Medulla oblongata (tissue), 1 donor: ENCODE results near the gene VWCE.

ENCODE experiments used
- DNase-seq: peaks from one replicate; pipeline ENCODE4 v3.0.0-alpha.2; 2015; ENCODE audit errors: extremely low spot score

VWCE gene

GRCh38 chr11:61329871-61330270, 34.8 kb upstream of the VWCE start:
- DNase-seq = no peak

- no peak for DNase-seq
These were observed 33.2 kb upstream of the VWCE start for GRCh38 chr11:61328351-61328750.

GRCh38 chr11:61327669-61328071, 32.6 kb upstream of the VWCE start:
- DNase-seq = no peak

GRCh38 chr11:61325649-61326414, 30.7 kb upstream of the VWCE start:
- DNase-seq = no peak

GRCh38 chr11:61315260-61315659, 20.1 kb upstream of the VWCE start:
- DNase-seq = no peak

GRCh38 chr11:61310749-61311148, 15.6 kb upstream of the VWCE start:
- no peak for DNase-seq

- DNase-seq = no peak
These were observed 14.6 kb upstream of the VWCE start for GRCh38 chr11:61309739-61310138.

GRCh38 chr11:61309141-61309540, 14.0 kb upstream of the VWCE start:
- DNase-seq = no peak

GRCh38 chr11:61307354-61307753, 12.2 kb upstream of the VWCE start:
- DNase-seq = no peak

- no peak for DNase-seq
These were observed 11.1 kb upstream of the VWCE start for GRCh38 chr11:61306221-61306620.

- no peak for DNase-seq
These were observed 10.3 kb upstream of the VWCE start for GRCh38 chr11:61305417-61305816.

GRCh38 chr11:61303725-61304124, 8.6 kb upstream of the VWCE start:
- DNase-seq = no peak

- no peak for DNase-seq
These were observed 7.4 kb upstream of the VWCE start for GRCh38 chr11:61302550-61302949.

- no peak for DNase-seq
These were observed 3.6 kb upstream of the VWCE start for GRCh38 chr11:61298663-61299244.

- peak; percentile 68 for DNase-seq
These were observed 2.6 kb upstream of the VWCE start for GRCh38 chr11:61297746-61298145.

- no peak for DNase-seq
These were observed 2.2 kb upstream of the VWCE start for GRCh38 chr11:61297341-61297740.

GRCh38 chr11:61295596-61295926, 445 bp upstream of the VWCE start:
- no peak for DNase-seq

GRCh38 chr11:61293867-61294716, 1.0 kb downstream of the VWCE start:
- peak; percentile 13 for DNase-seq

GRCh38 chr11:61292356-61292755, 2.8 kb downstream of the VWCE start:
- DNase-seq = no peak

- DNase-seq = no peak
These were observed 4.0 kb downstream of the VWCE start for GRCh38 chr11:61290905-61291690.

- no peak for DNase-seq
These were observed 7.7 kb downstream of the VWCE start for GRCh38 chr11:61287338-61287977.

- no peak for DNase-seq
These were observed 11.5 kb downstream of the VWCE start for GRCh38 chr11:61283613-61284012.
